Coronary artery (tissue), 2 donors: ENCODE results near the gene RANBP10.

Experiments used
- DNase-seq: peaks from one replicate; pipeline ENCODE4 v3.0.0-alpha.2; 2017; ENCODE audit warnings: low spot score
- H3K27ac ChIP-seq, 2 donors: fragments of 200-600 bp; sonication (generic); one replicate each; pipeline ENCODE4 v1.5.1; 2016 to 2019
- H3K4me3 ChIP-seq: fragments of 200-600 bp; sonication (generic); 2 replicates; pipeline ENCODE4 v1.5.1; 2016; ENCODE audit warnings: mild to moderate bottlenecking, moderate library complexity
- TF ChIP-seq, protein P1 (sequence below): fragments of 200-600 bp; sonication (generic); IDR thresholded peaks from one replicate; pipeline ENCODE4 v1.5.1; 2019; ENCODE audit warnings: antibody characterized with exemption

The RANBP10 gene

DNA sequence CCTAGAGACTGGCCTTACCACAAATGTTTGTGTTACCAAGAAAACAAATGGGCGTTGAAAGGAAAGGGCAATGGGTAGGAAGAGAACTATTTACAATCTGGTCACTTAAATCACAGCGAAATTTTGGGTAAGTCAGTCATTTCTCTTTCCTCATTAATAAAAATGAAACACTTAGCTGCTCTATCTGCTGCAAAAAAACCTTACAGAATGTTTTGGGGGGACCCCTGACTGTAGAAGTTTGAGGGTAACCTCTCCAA, 39.6 kb upstream of the RANBP10 start:
- H3K4me3 ChIP-seq, result peak overlapping the region; percentile 99
- DNase-seq, result no peak
- TF ChIP-seq, protein P1, sequence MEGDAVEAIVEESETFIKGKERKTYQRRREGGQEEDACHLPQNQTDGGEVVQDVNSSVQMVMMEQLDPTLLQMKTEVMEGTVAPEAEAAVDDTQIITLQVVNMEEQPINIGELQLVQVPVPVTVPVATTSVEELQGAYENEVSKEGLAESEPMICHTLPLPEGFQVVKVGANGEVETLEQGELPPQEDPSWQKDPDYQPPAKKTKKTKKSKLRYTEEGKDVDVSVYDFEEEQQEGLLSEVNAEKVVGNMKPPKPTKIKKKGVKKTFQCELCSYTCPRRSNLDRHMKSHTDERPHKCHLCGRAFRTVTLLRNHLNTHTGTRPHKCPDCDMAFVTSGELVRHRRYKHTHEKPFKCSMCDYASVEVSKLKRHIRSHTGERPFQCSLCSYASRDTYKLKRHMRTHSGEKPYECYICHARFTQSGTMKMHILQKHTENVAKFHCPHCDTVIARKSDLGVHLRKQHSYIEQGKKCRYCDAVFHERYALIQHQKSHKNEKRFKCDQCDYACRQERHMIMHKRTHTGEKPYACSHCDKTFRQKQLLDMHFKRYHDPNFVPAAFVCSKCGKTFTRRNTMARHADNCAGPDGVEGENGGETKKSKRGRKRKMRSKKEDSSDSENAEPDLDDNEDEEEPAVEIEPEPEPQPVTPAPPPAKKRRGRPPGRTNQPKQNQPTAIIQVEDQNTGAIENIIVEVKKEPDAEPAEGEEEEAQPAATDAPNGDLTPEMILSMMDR, result no peak
- H3K27ac ChIP-seq, result peak overlapping the region; percentile 96 to 98

DNA sequence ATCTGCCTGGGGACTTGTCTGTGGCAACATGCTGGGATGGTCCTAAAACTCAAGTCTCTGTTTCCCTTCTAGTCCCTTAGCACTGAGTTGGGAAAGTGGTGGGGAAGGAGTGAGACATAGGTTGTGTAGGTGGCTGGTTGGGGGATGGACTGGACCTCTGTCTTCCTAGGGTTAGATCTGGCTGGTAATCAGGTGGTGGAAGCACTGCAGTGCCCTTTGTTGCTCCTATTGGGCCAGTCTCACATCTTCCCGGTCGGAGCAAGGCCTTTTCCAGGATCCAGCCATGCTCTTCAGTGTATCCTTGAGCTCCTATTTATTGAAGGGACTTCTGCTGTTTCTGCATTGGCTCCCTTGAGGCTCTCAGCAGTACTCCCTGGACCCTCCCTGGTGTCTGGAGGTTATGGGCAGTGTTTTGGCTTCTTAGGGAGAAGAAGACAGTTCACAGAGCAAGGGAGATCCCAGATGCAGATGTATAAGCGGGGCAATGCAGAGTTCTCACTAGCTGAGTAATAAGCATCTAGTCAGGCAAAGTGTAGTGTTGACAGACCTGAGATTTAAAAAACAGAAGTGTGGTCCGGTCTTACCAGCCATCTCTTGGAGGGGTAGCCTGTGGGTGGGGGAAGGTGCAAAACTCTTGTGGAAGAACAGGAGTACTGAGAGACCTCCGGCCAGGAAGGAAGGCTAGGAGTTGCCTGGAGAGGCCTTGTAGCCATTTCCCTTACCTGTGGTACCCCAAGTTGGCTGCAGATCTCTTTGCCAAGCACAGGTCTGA, 39.1 kb upstream of the RANBP10 start:
- DNase-seq, result no peak
- TF ChIP-seq, protein P1, result no peak
- H3K4me3 ChIP-seq, result peak overlapping the region; percentile 99
- H3K27ac ChIP-seq, result peak overlapping the region; percentile 96 to 98

DNA sequence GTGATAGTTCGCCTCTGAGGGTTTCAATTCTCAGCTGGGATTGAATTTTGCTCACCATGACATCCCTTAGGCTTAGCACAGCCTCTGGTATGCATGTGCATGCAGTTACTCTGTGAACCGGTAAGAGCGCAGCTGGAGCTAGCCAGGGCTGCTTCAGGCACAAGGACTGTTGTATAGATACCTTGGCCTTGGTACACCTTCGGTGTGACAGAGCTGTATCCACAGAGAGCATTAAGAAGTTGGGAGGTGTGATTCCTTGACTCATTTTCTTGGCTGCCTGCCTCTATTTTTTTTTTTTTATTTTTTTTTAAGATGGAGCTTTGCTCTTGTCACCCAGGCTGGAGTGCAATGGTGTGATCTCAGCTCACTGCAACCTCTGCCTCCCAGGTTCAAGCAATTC, 38.1 kb upstream of the RANBP10 start:
- TF ChIP-seq, protein P1, result no peak
- peak overlapping the region; percentile 96 to 98 for H3K27ac ChIP-seq
- DNase-seq, result no peak
- peak overlapping the region; percentile 82 for H3K4me3 ChIP-seq

GRCh38 chr16:67843343-67843765, 37.0 kb upstream of the RANBP10 start:
- DNase-seq, result no peak
- Histone ChIP-seq H3K4me3 (peak overlapping the region; percentile 82), H3K27ac (peak overlapping the region; percentile 96 to 98)
- TF ChIP-seq, protein P1, result no peak

- DNase-seq, result no peak
- H3K4me3 ChIP-seq, result peak overlapping the region; percentile 82
- TF ChIP-seq, protein P1, result no peak
Observed at GRCh38 chr16:67842509-67843342, 36.4 kb upstream of the RANBP10 start.

DNA sequence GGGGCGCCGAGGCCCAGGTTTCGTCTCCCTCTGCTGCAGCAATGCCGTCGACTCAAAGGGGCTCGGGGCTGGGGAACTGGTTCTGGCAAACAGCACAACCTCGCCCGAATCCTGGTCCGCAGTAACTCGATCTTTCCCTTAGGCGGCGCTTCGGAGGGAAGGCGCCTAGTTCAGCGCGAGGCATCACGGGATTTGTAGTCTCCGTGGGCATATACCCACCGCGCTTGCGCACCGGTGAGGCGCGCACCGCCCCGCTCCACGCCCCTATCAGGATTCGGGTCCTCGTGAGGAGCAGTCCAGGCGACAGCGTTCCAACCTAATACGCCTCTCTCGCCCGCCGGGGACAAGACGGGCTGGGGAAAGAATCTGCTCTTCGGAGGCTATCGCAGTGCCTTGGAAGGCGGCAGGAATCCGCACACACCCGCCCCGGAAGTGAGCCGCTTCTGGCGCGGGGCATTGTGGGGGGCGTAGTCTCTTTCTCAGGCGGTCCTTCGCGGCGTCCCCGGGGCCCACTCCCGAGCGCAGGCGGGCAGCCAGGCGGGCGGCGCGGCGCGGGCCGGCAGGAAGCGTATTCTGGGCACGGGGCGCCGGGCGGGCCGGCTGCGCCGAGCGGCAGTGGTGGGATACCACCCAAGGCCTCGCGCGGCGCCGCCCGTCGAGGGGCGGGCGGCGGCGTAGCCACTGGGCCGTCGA, 35.6 kb upstream of the RANBP10 start, which contains the start of gene THAP11:
Gene THAP11, plus strand, starts transcription at position 505 of the 693 bp plus-strand sequence. CDS start 235 bp downstream, outside the sequence.
- H3K4me3 ChIP-seq, result peak within 1 kb of the TSS; percentile 82
- peak; percentile 96 for DNase-seq
- TF ChIP-seq, protein P1, result peak; percentile 92
- peak within 1 kb of the TSS; percentile 96 to 98 for H3K27ac ChIP-seq

More at GRCh38 chr16:67842509-67843342, 36.4 kb upstream of the RANBP10 start:
- H3K27ac ChIP-seq, result peak overlapping the region; percentile 96 to 98
